ENCODE data around the gene LYRM4.

GRCh38 chr6:5136851-5137250 is 123.9 kb downstream of the LYRM4 start:
- TF ChIP-seq CTCF (IDR thresholded peaks at IDR 0.05) (no peak), POLR2A (IDR thresholded peaks at IDR 0.05) (no peak)

Measured in right lobe of liver (tissue), 4 donors.